Measurements from ENCODE around the gene TIPARP.

The TIPARP gene

GRCh38 chr3:156726456-156726855 lies 52.1 kb downstream of the TIPARP start:
- no peak for TF ChIP-seq CTCF (conservative IDR thresholded peaks at IDR 0.05; ENCODE audit: low read length)
- H3K4me3 ChIP-seq (ENCODE audit: low read length): no peak overlapping the region
- DNase-seq (ENCODE audit: low read depth): no peak

DNA sequence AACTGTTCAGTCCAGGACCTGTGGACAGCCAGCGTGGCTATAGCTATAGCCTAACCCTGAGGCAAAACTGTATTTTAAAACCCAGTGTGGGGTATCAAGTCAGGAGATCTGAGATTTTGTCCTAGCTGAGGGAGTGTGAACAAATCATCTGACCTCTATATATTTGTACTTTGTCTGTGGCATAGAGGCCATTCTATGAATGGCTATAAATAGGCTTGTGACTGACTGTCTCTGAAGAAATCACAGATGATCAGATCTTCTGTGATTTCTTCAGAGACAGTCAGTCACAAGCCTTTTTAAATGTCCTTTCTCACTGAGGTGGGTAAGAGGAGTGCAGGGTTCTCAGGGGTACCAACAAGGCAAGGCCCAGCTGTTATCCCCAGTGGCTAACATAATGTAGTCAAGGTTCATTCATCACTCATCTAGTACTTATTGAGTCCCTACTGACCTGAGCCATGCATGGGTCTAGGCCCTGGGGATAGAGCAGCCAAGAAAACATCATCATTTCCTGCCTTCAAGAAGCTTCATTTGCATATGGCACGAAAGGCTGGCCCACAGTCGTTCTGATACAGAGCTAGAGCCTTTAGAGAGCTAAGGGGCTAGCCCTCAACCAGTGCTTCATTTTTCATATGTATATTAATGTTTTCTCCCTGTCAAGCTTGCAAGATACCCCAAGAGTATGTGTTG lies 53.3 kb downstream of the TIPARP start:
- no peak for DNase-seq (ENCODE audit: low read depth)
- no peak overlapping the region for H3K4me3 ChIP-seq (ENCODE audit: low read length)
- TF ChIP-seq CTCF (conservative IDR thresholded peaks at IDR 0.05; ENCODE audit: low read length): no peak

DNA sequence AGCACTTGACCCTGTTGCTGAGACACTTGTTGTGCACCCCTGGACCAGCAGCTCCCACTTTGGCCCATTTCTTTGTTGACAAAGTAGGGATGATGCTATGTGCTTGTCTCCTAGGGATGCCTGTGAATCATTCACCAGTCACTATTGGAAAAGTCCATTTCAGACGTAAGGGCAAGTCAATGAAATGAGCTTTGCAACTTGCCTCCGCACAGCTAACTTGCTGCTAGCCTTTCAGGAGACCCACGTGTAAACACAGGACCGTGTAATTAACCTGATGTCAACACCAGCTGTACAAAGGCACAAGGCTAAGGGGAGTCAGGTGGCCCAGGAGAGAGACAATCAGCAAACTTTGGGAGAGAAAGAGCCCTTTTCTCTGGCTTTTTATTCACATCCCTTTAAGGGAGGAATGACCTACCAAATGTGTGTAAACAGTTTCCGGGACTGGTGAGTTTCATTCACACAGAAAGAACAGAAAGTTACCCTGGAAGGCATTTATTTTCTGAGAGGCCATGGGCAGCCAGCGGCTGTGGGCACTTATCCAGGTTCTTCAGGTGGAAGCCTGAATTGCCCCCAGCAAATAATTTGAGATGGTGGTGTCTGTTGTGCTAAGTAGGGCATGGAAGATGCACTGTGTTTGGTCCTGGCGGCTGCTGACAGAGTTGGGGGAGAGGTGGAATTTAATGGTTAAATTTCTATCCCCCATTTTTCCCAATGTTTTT lies 54.0 kb downstream of the TIPARP start:
- TF ChIP-seq CTCF (conservative IDR thresholded peaks at IDR 0.05; ENCODE audit: low read length): no peak
- H3K4me3 ChIP-seq (ENCODE audit: low read length): no peak overlapping the region
- DNase-seq (ENCODE audit: low read depth): no peak

DNA sequence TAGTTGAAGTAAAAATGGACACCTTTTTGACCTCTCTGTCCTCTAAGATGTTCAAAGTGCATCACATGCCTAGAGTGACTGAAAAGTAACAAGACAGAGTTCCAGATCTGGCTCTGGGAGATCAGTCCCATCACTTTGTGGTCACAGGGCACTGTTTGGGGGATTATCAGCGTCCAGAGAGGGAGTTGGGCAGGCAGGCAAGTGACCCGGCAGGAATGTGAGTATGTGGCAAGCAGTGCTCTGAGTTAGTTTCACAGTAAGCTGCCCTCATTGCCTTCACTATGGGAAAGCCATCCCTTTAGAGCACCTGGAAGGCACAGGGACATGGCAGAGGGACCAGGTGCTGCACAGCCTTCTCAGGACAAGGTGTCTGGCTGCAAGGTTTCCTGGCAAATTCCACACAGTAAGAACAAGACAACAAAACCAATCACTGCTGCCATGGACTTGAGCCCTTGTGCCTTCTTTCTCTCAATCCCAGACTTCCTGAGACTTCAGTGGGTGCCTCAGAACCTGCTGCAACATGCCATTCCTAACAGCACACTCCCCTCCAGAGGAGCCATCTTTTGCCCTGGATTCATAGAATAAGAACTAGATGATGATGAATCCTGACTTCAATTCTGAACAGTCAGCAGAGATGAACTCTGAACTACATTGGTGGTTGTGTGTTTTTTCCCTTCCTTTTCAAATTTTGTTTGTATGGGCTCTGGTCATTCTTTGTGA lies 55.2 kb downstream of the TIPARP start:
- DNase-seq (ENCODE audit: low read depth): peak; percentile 37
- TF ChIP-seq CTCF (conservative IDR thresholded peaks at IDR 0.05; ENCODE audit: low read length): no peak
- no peak overlapping the region for H3K4me3 ChIP-seq (ENCODE audit: low read length)

- DNase-seq (ENCODE audit: low read depth): no peak
- TF ChIP-seq CTCF (conservative IDR thresholded peaks at IDR 0.05; ENCODE audit: low read length): no peak
Measured at GRCh38 chr3:156731813-156732212, 57.4 kb downstream of the TIPARP start.

GRCh38 chr3:156732261-156732660 lies 57.9 kb downstream of the TIPARP start:
- no peak for TF ChIP-seq CTCF (conservative IDR thresholded peaks at IDR 0.05; ENCODE audit: low read length)
- no peak overlapping the region for H3K4me3 ChIP-seq (ENCODE audit: low read length)
- no peak for DNase-seq (ENCODE audit: low read depth)

More at GRCh38 chr3:156731813-156732212, 57.4 kb downstream of the TIPARP start:
- no peak overlapping the region for H3K4me3 ChIP-seq (ENCODE audit: low read length)

Measured in AG10803 (cell line).